Fibroblast of pulmonary artery (primary cell): Measurements from ENCODE around the gene LAMB1.

Experiments
- DNase-seq: peaks from one replicate; pipeline ENCODE4 v3.0.0-alpha.2; 2010; ENCODE audit warnings: low read depth
- H3K4me3 ChIP-seq: replicated peaks from 2 replicates; pipeline ENCODE4 v1.5.1; 2011; ENCODE audit warnings: low read depth, mild to moderate bottlenecking, control low read depth, low read length, moderate library complexity
- CTCF ChIP-seq: IDR thresholded peaks from 2 replicates; pipeline ENCODE4 v1.5.1; 2011; ENCODE audit warnings: mild to moderate bottlenecking, control low read depth, low read length, inconsistent platforms; ENCODE audit errors: missing control alignments

LAMB1 gene

GRCh38 chr7:107940951-107941350 is 62.0 kb downstream of the LAMB1 start:
- no peak for DNase-seq
- TF ChIP-seq CTCF = no peak
- no peak overlapping the region for H3K4me3 ChIP-seq

- no peak for TF ChIP-seq CTCF
- peak; percentile 85 for DNase-seq
- H3K4me3 ChIP-seq = no peak overlapping the region
Observed at GRCh38 chr7:107939573-107940489, 63.1 kb downstream of the LAMB1 start.

- peak; percentile 70 for DNase-seq
- TF ChIP-seq CTCF = no peak
Observed at GRCh38 chr7:107938456-107939250, 64.3 kb downstream of the LAMB1 start.

GRCh38 chr7:107937531-107937930 is 65.4 kb downstream of the LAMB1 start:
- no peak for TF ChIP-seq CTCF
- H3K4me3 ChIP-seq = no peak overlapping the region
- no peak for DNase-seq

More at GRCh38 chr7:107938456-107939250, 64.3 kb downstream of the LAMB1 start:
- H3K4me3 ChIP-seq = no peak overlapping the region

- DNase-seq = no peak
- no peak for TF ChIP-seq CTCF
- H3K4me3 ChIP-seq = no peak overlapping the region
Observed at GRCh38 chr7:107936312-107936711, 66.6 kb downstream of the LAMB1 start.

- no peak for TF ChIP-seq CTCF
- no peak for DNase-seq
- no peak overlapping the region for H3K4me3 ChIP-seq
Observed at GRCh38 chr7:107934991-107935770, 67.8 kb downstream of the LAMB1 start.
